C4-2B (cell line): Measurements from ENCODE around the gene RAB3A.

ENCODE experiments used
- ZFX ChIP-seq: fragments of 450-650 bp; IDR thresholded peaks from 2 replicates; pipeline ENCODE4 v1.6.1; 2017
- TF ChIP-seq, protein P1 (sequence below): fragments of 450-650 bp; conservative IDR thresholded peaks from 2 replicates; pipeline ENCODE4 v1.5.1; 2017; ENCODE audit warnings: mild to moderate bottlenecking

DNA sequence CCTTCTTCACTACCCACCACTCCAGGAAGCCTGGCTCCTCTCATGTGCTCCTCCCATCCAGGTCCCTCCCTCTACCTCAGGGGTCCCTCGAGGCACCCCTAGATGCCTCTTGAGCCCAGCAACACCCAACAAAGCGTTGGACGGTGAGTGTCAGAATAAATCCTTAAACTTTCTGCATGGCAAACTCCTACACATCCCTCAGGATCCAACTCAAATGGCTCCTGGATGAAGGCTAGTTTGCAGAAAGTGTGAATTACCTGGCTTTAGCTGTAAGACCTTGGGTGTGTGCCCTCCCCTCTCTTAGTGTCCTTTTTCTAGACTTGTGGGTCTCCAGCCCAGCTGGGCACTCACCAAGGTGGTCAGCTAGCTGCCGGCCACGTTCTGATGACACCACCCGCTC lies 5.5 kb downstream of the RAB3A start:
- TF ChIP-seq, protein P1, sequence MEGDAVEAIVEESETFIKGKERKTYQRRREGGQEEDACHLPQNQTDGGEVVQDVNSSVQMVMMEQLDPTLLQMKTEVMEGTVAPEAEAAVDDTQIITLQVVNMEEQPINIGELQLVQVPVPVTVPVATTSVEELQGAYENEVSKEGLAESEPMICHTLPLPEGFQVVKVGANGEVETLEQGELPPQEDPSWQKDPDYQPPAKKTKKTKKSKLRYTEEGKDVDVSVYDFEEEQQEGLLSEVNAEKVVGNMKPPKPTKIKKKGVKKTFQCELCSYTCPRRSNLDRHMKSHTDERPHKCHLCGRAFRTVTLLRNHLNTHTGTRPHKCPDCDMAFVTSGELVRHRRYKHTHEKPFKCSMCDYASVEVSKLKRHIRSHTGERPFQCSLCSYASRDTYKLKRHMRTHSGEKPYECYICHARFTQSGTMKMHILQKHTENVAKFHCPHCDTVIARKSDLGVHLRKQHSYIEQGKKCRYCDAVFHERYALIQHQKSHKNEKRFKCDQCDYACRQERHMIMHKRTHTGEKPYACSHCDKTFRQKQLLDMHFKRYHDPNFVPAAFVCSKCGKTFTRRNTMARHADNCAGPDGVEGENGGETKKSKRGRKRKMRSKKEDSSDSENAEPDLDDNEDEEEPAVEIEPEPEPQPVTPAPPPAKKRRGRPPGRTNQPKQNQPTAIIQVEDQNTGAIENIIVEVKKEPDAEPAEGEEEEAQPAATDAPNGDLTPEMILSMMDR, result no peak
- TF ChIP-seq ZFX, result no peak
